ENCODE measurements around the gene COQ8A.

Gene COQ8A

DNA sequence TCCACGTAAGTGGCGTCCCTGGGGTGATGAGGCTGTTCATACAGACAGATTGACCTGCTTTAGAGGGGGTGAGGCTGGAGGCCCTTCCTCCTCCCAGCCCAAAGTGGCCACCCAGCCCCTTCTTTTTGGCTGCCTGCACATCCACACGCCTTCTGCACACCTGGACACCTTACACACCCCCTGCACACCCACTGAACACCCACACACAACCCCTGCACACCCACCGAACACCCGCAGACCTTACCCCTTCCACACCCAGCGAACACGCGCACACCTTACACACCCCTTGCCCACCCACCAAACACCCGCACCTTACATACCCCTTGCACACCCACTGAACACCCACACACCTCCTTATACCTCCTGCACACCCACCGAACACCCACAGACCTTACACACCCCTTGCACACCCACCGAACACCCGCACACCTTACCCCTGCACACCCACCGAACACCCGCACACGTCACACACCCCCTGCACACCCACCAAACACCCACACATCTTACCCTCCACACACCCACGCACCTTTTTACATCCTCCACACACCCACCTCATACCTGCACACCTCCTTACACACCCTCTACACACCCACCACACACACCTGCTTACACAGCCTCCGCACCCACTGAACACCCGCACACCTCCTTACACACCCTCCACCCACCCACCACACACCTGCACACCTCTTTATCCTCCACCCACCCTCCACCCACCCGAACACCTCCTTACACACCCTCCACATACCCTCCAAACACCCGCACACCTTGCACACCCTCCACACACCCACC is 37.7 kb downstream of the COQ8A start:
- DNase-seq (ENCODE audit: low read depth, low spot score), result no peak
- no peak overlapping the region for H3K9ac ChIP-seq (ENCODE audit: insufficient read length, low read depth)
- TF ChIP-seq YY1 (IDR thresholded peaks at IDR 0.05; ENCODE audit: insufficient read depth, insufficient read length), result no peak
- no peak for TF ChIP-seq SUZ12 (IDR thresholded peaks at IDR 0.05; ENCODE audit: extremely low read depth, insufficient read depth, insufficient read length)
- no peak for TF ChIP-seq ZNF274 (IDR thresholded peaks at IDR 0.05; ENCODE audit: low read depth, low read length)
- no peak overlapping the region for H3K4me3 ChIP-seq (ENCODE audit: insufficient read length, low read depth)
- peaks cover 30% of the 10 kb centered on the region for H3K4me1 ChIP-seq (ENCODE audit: insufficient read depth, insufficient read length)
- H3K36me3 ChIP-seq (ENCODE audit: insufficient read depth, insufficient read length, low read length), result peaks cover 2% of the 10 kb centered on the region
- no peaks in the 10 kb centered on the region for H3K27me3 ChIP-seq (ENCODE audit: insufficient read depth, insufficient read length)
- no peaks in the 10 kb centered on the region for H3K9me3 ChIP-seq (ENCODE audit: insufficient read depth, low read length)

DNA sequence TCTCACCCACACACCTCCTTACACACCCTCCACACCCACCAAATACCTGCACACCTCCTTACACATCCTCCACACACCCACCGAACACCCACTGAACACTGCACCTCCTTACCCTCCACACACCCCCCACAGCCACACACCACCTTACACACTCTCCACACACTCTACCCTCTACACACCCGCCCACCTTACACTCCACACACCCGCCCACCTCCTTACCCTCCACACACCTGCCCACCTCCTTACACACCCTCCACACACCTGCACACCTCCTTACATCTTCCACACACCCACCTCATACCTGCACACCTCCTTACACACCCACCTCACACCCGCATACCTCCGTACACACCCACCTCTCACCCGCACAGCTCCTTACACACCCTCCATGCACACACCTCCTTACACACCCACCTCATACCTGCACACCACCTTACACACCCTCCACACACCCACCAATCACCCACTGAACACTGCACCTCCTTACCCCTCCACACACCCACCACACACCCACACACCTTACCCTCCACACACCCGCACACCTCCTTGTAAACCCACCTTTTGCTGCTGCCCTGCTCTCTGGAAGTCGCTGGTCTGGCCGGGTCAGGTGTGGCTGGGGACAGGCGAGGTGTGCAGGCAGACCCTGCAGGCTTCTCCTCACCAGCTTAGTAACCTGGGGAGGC is 38.5 kb downstream of the COQ8A start:
- no peak for DNase-seq (ENCODE audit: low read depth, low spot score)
- no peaks in the 10 kb centered on the region for H3K9me3 ChIP-seq (ENCODE audit: insufficient read depth, low read length)
- peaks cover 24% of the 10 kb centered on the region for H3K4me1 ChIP-seq (ENCODE audit: insufficient read depth, insufficient read length)
- no peak overlapping the region for H3K9ac ChIP-seq (ENCODE audit: insufficient read length, low read depth)
- H3K4me3 ChIP-seq (ENCODE audit: insufficient read length, low read depth), result no peak overlapping the region
- no peak for TF ChIP-seq YY1 (IDR thresholded peaks at IDR 0.05; ENCODE audit: insufficient read depth, insufficient read length)
- no peaks in the 10 kb centered on the region for H3K27me3 ChIP-seq (ENCODE audit: insufficient read depth, insufficient read length)
- H3K36me3 ChIP-seq (ENCODE audit: insufficient read depth, insufficient read length, low read length), result peaks cover 6% of the 10 kb centered on the region

DNA sequence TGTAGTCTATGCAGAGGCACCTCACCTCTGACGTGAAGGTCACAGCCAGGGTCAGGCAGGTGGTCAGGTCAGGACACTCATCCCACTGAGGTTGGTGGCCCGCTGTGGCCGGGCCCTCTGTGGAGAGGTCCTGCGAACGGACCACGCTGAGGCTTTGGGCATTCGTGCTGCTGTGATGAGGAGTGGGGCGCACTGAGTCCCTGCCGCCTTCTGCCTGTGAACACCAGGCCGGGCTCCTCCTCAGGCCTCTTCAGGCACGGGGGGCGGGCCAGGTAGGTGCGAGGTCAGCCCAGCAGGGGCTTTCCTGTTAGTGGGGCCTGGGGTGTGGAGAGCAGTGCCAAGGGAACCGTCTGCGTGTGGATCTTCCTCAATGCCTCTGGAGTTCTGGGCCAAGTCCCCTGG is 39.0 kb downstream of the COQ8A start:
- Histone ChIP-seq H3K9ac (ENCODE audit: insufficient read length, low read depth) (no peak overlapping the region), H3K4me3 (ENCODE audit: insufficient read length, low read depth) (no peak overlapping the region), H3K9me3 (ENCODE audit: insufficient read depth, low read length) (no peaks in the 10 kb centered on the region), H3K36me3 (ENCODE audit: insufficient read depth, insufficient read length, low read length) (peaks cover 6% of the 10 kb centered on the region), H3K4me1 (ENCODE audit: insufficient read depth, insufficient read length) (peaks cover 20% of the 10 kb centered on the region), H3K27me3 (ENCODE audit: insufficient read depth, insufficient read length) (no peaks in the 10 kb centered on the region)
- no peak for TF ChIP-seq SUZ12 (IDR thresholded peaks at IDR 0.05; ENCODE audit: extremely low read depth, insufficient read depth, insufficient read length)
- TF ChIP-seq ZNF274 (IDR thresholded peaks at IDR 0.05; ENCODE audit: low read depth, low read length), result no peak
- no peak for TF ChIP-seq YY1 (IDR thresholded peaks at IDR 0.05; ENCODE audit: insufficient read depth, insufficient read length)
- no peak for DNase-seq (ENCODE audit: low read depth, low spot score)

GRCh38 chr1:226979517-226980121 is 39.5 kb downstream of the COQ8A start:
- no peak overlapping the region for H3K4me3 ChIP-seq (ENCODE audit: insufficient read length, low read depth)
- no peak for DNase-seq (ENCODE audit: low read depth, low spot score)

DNA sequence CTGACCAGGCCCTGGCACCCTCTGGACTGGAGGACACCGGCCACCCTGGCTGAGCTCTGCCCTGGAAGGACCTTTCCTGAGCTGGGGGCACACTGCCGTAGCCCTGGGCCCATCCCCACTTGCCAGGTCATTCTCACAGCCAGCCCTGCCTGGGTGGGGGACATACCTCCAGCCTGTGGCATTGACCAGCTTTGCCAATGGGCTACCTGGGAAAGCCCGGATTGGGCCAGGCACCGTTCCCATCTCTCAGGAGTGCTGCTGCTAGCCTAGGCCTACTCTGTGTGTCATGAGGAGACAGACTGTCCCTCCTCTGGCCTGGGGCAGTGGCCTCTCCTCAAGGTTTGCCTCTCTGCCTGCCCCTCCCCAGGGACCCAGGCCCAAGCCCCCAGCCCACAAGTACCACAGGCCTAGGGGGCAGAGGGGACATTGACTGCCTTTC is 40.0 kb downstream of the COQ8A start:
- no peak for DNase-seq (ENCODE audit: low read depth, low spot score)
- Histone ChIP-seq H3K4me1 (ENCODE audit: insufficient read depth, insufficient read length) (peaks cover 12% of the 10 kb centered on the region), H3K4me3 (ENCODE audit: insufficient read length, low read depth) (no peak overlapping the region), H3K36me3 (ENCODE audit: insufficient read depth, insufficient read length, low read length) (peaks cover 6% of the 10 kb centered on the region), H3K9me3 (ENCODE audit: insufficient read depth, low read length) (no peaks in the 10 kb centered on the region), H3K27me3 (ENCODE audit: insufficient read depth, insufficient read length) (no peaks in the 10 kb centered on the region), H3K9ac (ENCODE audit: insufficient read length, low read depth) (peak overlapping the region; percentile 32)
- TF ChIP-seq ZNF274 (IDR thresholded peaks at IDR 0.05; ENCODE audit: low read depth, low read length) (no peak), YY1 (IDR thresholded peaks at IDR 0.05; ENCODE audit: insufficient read depth, insufficient read length) (no peak), SUZ12 (IDR thresholded peaks at IDR 0.05; ENCODE audit: extremely low read depth, insufficient read depth, insufficient read length) (no peak)

More at GRCh38 chr1:226979517-226980121, 39.5 kb downstream of the COQ8A start:
- H3K9me3 ChIP-seq (ENCODE audit: insufficient read depth, low read length), result no peaks in the 10 kb centered on the region
- peaks cover 6% of the 10 kb centered on the region for H3K36me3 ChIP-seq (ENCODE audit: insufficient read depth, insufficient read length, low read length)
- no peaks in the 10 kb centered on the region for H3K27me3 ChIP-seq (ENCODE audit: insufficient read depth, insufficient read length)
- H3K4me1 ChIP-seq (ENCODE audit: insufficient read depth, insufficient read length), result peaks cover 14% of the 10 kb centered on the region
- peak overlapping the region; percentile 32 for H3K9ac ChIP-seq (ENCODE audit: insufficient read length, low read depth)
- no peak for TF ChIP-seq SUZ12 (IDR thresholded peaks at IDR 0.05; ENCODE audit: extremely low read depth, insufficient read depth, insufficient read length)
- TF ChIP-seq ZNF274 (IDR thresholded peaks at IDR 0.05; ENCODE audit: low read depth, low read length), result no peak
- TF ChIP-seq YY1 (IDR thresholded peaks at IDR 0.05; ENCODE audit: insufficient read depth, insufficient read length), result no peak

- Histone ChIP-seq H3K4me1 (ENCODE audit: insufficient read depth, insufficient read length) (peaks cover 12% of the 10 kb centered on the region), H3K4me3 (ENCODE audit: insufficient read length, low read depth) (no peak overlapping the region), H3K27me3 (ENCODE audit: insufficient read depth, insufficient read length) (no peaks in the 10 kb centered on the region), H3K36me3 (ENCODE audit: insufficient read depth, insufficient read length, low read length) (peaks cover 6% of the 10 kb centered on the region), H3K9ac (ENCODE audit: insufficient read length, low read depth) (no peak overlapping the region), H3K9me3 (ENCODE audit: insufficient read depth, low read length) (no peaks in the 10 kb centered on the region)
- no peak for TF ChIP-seq SUZ12 (IDR thresholded peaks at IDR 0.05; ENCODE audit: extremely low read depth, insufficient read depth, insufficient read length)
- TF ChIP-seq YY1 (IDR thresholded peaks at IDR 0.05; ENCODE audit: insufficient read depth, insufficient read length), result no peak
- TF ChIP-seq ZNF274 (IDR thresholded peaks at IDR 0.05; ENCODE audit: low read depth, low read length), result no peak
- DNase-seq (ENCODE audit: low read depth, low spot score), result no peak
Measured at GRCh38 chr1:226980565-226981385, 40.7 kb downstream of the COQ8A start.
